Tibial artery (tissue), 4 donors: ENCODE measurements around the gene RNF217.

ENCODE experiments used
- DNase-seq, 2 donors: peaks; one replicate each; pipeline ENCODE4 v3.0.0-alpha.2; 2019
- H3K27ac ChIP-seq, 2 donors: fragments of 200-600 bp; sonication (generic) in 1 of 2; 1 replicate in 1 of 2; 2 replicates in 1 of 2; pipeline ENCODE4 v1.5.1; 2018 to 2019; ENCODE audit warnings: mild to moderate bottlenecking in 1 of 2
- H3K27me3 ChIP-seq, 2 donors: fragments of 200-600 bp; sonication (generic) in 1 of 2; one replicate each; pipeline versions ENCODE4 v1.5.1 to v1.6.0; 2016 to 2019
- H3K36me3 ChIP-seq, 3 donors: fragments of 200-600 bp; sonication (generic) in 2 of 3; one replicate each; pipeline ENCODE4 v1.5.1; 2016 to 2019; ENCODE audit warnings: mild to moderate bottlenecking in 2 of 3
- H3K4me1 ChIP-seq, 4 donors: fragments of 200-600 bp; sonication (generic) in 2 of 4; 1 replicate in 3 of 4; 2 replicates in 1 of 4; pipeline ENCODE4 v1.5.1; 2016 to 2019
- H3K4me3 ChIP-seq, 2 donors: fragments of 200-600 bp; sonication (generic) in 1 of 2; 1 replicate in 1 of 2; 2 replicates in 1 of 2; pipeline ENCODE4 v1.5.1; 2018 to 2019; ENCODE audit warnings: mild to moderate bottlenecking in 2 of 2
- H3K9me3 ChIP-seq, 3 donors: fragments of 200-600 bp; sonication (generic) in 1 of 3; one replicate each; pipeline ENCODE4 v1.5.1; 2016 to 2019
- CTCF ChIP-seq, 2 experiments: fragments of 200-600 bp in 1 of 2; fragments of 450-650 bp in 1 of 2; IDR thresholded peaks; one replicate each; pipeline ENCODE4 v1.5.1; 2017 to 2019; ENCODE audit warnings: antibody characterized with exemption in 2 of 2, mild to moderate bottlenecking in 1 of 2, moderate library complexity in 1 of 2
- intact Hi-C: fragments of 100-400 bp; cut with DNase I; formaldehyde crosslinking; loops from one replicate; pipeline ENCODE4 v1.15.0; 2023; ENCODE audit warnings: low total_unique reads

Gene RNF217

GRCh38 chr6:125116710-125117109 lies 154.5 kb downstream of the RNF217 start:
- no peaks in the 10 kb centered on the region for H3K36me3 ChIP-seq
- no peak overlapping the region for H3K27ac ChIP-seq
- intact Hi-C loops, result no loop called here
- no peaks in the 10 kb centered on the region for H3K27me3 ChIP-seq
- H3K4me1 ChIP-seq, result no peaks in the 10 kb centered on the region
- no peak for DNase-seq
- H3K9me3 ChIP-seq, result peaks cover 0 to 3% (median 3%) of the 10 kb centered on the region in 3 donors
- no peak overlapping the region for H3K4me3 ChIP-seq
- TF ChIP-seq CTCF (IDR thresholded peaks at IDR 0.05), result no peak

GRCh38 chr6:125117818-125118217 lies 155.6 kb downstream of the RNF217 start:
- Histone ChIP-seq H3K27me3 (no peaks in the 10 kb centered on the region), H3K4me1 (no peaks in the 10 kb centered on the region), H3K4me3 (no peak overlapping the region), H3K36me3 (no peaks in the 10 kb centered on the region), H3K9me3 (no peaks in the 10 kb centered on the region), H3K27ac (no peak overlapping the region)
- DNase-seq, result no peak
- intact Hi-C loops, result no loop called here
- no peak for TF ChIP-seq CTCF (IDR thresholded peaks at IDR 0.05)

- H3K9me3 ChIP-seq, result no peaks in the 10 kb centered on the region
- TF ChIP-seq CTCF (IDR thresholded peaks at IDR 0.05), result no peak
- H3K36me3 ChIP-seq, result no peaks in the 10 kb centered on the region
- H3K27ac ChIP-seq, result no peak overlapping the region
- H3K4me3 ChIP-seq, result no peak overlapping the region
- H3K27me3 ChIP-seq, result no peaks in the 10 kb centered on the region
- DNase-seq, result no peak
- intact Hi-C loops, result no loop called here
- peaks cover 0 to 9% (median 0%) of the 10 kb centered on the region in 4 donors for H3K4me1 ChIP-seq
These were observed 157.9 kb downstream of the RNF217 start for GRCh38 chr6:125120054-125120590.

GRCh38 chr6:125121894-125122293 lies 159.7 kb downstream of the RNF217 start:
- Histone ChIP-seq H3K27me3 (no peaks in the 10 kb centered on the region), H3K4me3 (no peak overlapping the region), H3K4me1 (peaks cover 0 to 9% (median 0%) of the 10 kb centered on the region in 4 donors), H3K36me3 (no peaks in the 10 kb centered on the region), H3K27ac (no peak overlapping the region), H3K9me3 (no peaks in the 10 kb centered on the region)
- intact Hi-C loops, result no loop called here
- no peak for TF ChIP-seq CTCF (IDR thresholded peaks at IDR 0.05)
- DNase-seq, result no peak

- Histone ChIP-seq H3K4me1 (peaks cover 0 to 9% (median 0%) of the 10 kb centered on the region in 4 donors), H3K27ac (no peak overlapping the region), H3K9me3 (no peaks in the 10 kb centered on the region), H3K4me3 (no peak overlapping the region), H3K27me3 (no peaks in the 10 kb centered on the region), H3K36me3 (no peaks in the 10 kb centered on the region)
- TF ChIP-seq CTCF (IDR thresholded peaks at IDR 0.05), result no peak
- no peak for DNase-seq
- intact Hi-C loops, result no loop called here
These were observed 160.8 kb downstream of the RNF217 start for GRCh38 chr6:125123051-125123450.
